OCI-M2 (cell line): ENCODE data around the gene HIKESHI.
"Not testable (repeated sequence)": the region's sequence is repeated elsewhere in the genome, so short reads cannot be mapped to it uniquely, and the experiment has no call there.

Experiments
- DNase-seq: peaks from one replicate; lab custom pipeline; 2025; ENCODE audit not compliant: unreplicated experiment; lab: John Stamatoyannopoulos, UW

HIKESHI gene

GRCh38 chr11:86302092-86302793 is at the start of gene HIKESHI:
HIKESHI (plus strand) TSS chr11:86302240; CDS start chr11:86302449, 209 bp downstream.
- peak; percentile 64 for DNase-seq

- no peak for DNase-seq
Measured at GRCh38 chr11:86255896-86256295, 46.1 kb upstream of the HIKESHI start.

DNA sequence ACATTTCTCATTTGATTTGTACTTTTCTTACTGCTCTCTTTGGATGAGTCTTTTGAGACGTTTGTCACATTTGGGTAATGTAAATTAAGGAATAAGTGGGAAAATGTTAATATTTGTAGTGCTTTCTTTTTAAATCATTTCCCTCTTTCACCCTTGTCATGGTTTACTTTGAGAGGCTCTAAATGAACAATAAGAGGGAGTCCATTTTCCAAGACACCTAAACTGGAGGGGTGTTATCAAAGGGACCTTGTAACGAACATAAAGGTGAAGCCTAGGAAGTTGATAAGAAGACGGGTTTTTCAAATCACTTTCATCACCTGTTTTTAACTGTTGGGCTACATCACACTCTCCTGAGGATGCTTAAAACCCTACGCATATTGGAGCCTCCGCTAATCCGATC is 45.4 kb upstream of the HIKESHI start:
- no peak for DNase-seq

DNA sequence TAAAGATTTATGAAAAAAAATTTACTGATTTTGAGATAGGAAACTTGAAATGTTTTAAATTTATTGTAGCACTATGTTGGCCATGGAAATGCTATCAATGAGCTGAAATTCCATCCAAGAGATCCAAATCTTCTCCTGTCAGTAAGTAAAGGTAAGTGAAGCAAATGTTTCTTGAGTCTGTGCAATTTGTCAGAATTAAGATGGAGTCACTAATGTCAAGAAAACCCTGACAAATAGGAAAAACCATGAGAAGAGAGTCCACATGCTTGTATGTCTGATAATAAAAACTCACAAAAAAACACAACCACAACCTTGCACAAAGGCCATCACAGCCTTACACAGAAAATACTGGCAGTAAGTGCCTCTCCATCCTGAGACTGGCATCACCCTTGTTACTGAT is 44.6 kb upstream of the HIKESHI start:
- no peak for DNase-seq

DNA sequence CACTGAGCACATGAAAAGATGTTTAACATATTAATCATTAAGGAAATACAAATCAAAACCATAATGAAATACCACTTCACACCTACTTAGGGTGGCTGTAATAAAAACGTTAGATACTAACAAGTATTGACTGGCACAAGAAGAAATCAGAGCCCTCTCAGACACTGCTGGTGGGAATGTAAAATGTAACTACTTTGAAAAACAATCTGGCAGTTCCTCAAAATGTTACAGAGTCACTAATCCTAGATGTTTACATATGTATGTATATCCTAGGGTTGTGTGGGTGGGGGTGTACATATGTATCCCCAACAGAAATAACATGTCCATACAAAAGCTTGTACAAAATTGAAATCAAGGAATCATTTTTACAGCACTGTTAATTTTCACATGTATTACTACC is 42.3 kb upstream of the HIKESHI start:
- no peak for DNase-seq

GRCh38 chr11:86261328-86261727 is 40.7 kb upstream of the HIKESHI start:
- DNase-seq: no peak

- no peak for DNase-seq
Measured at GRCh38 chr11:86262387-86262786, 39.7 kb upstream of the HIKESHI start.

- DNase-seq: no peak
Measured at GRCh38 chr11:86264649-86265048, 37.4 kb upstream of the HIKESHI start.

DNA sequence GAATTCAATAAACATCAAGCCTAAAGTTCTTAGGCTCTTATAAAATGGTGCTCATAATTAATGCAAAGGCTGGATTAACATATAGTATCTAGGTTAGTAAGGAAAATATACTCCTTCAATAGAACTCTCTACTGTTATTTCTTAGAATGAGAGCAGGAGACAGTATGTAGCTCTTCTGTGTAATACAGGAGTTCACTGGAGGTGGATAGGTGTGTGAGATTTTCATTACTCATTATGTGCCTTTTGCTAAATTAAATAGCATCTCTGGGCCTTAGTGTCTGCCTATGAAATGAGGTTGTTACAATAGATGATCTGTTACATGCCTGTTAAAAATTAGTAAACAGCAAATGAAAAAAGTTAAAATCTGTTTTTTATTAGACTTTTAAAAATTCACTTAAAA is 36.8 kb upstream of the HIKESHI start:
- no peak for DNase-seq

GRCh38 chr11:86269645-86270044 is 32.4 kb upstream of the HIKESHI start:
- DNase-seq: no peak

GRCh38 chr11:86274503-86274902 is 27.5 kb upstream of the HIKESHI start:
- DNase-seq: no peak

DNA sequence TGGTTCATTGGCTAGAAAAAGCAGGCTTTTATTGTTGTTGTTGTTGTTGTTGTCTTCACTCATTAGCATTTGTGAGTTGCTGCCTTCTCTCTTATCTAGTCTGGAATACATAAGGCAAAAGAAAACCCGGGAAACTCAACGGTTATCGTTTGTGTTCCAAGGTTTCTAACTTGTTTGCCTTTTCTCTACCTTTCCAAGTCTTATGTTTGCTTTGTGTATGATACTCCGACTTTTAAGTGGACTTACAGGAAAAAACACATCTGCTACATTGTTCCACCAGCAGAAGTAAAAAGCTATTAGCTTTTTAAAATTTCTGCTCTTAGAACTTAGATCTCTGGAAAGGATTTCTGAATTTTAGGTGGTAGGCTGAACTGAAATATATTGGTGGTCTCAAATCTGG is 27.0 kb upstream of the HIKESHI start:
- no peak for DNase-seq

- DNase-seq: no peak
Measured at GRCh38 chr11:86275493-86276370, 26.3 kb upstream of the HIKESHI start.

DNA sequence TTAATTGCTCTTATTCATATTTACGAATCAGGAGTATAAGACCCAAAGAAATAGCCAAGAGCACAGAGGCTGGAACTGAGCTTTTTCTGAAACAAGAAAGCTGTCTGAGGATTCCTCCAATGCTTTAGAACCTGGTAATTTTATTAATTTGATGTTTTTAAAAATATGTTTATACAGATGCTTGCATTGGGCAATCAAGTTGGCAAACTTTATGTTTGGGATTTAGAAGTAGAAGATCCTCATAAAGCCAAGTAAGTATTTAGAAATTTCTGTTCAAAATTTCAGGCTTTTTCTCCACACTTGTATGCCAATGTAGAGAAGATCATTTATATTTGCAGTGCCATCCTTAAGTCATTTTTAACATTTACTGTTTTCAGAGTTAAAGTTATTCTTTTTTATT is 24.3 kb upstream of the HIKESHI start:
- no peak for DNase-seq

DNA sequence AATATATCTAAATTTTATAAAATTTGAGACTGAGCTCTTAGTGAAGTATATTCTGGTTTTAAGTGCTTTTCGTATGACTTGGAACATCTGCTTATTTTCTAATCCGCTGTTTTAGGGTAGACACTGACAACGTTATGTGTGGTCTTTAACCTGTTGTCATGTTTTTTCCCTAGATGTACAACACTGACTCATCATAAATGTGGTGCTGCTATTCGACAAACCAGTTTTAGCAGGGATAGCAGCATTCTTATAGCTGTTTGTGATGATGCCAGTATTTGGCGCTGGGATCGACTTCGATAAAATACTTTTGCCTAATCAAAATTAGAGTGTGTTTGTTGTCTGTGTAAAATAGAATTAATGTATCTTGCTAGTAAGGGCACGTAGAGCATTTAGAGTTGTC is 23.8 kb upstream of the HIKESHI start:
- no peak for DNase-seq

- no peak for DNase-seq
Measured at GRCh38 chr11:86279747-86280146, 22.3 kb upstream of the HIKESHI start.

DNA sequence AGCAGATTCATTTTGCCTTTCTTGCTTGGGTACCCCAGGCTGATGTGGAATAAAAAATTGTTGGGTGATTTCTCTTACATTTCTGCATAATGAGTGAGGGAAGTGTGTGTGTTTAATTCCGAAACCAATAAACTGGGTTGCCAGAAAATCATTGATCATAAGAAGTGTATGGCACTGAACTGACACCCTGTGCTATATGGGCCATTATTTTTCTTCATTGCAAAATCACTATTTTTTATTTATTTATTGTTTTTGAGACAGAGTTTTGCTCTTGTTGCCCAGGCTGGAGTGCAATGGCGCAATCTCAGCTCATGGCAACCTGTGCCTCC is 14.6 kb upstream of the HIKESHI start:
- DNase-seq: no peak

DNA sequence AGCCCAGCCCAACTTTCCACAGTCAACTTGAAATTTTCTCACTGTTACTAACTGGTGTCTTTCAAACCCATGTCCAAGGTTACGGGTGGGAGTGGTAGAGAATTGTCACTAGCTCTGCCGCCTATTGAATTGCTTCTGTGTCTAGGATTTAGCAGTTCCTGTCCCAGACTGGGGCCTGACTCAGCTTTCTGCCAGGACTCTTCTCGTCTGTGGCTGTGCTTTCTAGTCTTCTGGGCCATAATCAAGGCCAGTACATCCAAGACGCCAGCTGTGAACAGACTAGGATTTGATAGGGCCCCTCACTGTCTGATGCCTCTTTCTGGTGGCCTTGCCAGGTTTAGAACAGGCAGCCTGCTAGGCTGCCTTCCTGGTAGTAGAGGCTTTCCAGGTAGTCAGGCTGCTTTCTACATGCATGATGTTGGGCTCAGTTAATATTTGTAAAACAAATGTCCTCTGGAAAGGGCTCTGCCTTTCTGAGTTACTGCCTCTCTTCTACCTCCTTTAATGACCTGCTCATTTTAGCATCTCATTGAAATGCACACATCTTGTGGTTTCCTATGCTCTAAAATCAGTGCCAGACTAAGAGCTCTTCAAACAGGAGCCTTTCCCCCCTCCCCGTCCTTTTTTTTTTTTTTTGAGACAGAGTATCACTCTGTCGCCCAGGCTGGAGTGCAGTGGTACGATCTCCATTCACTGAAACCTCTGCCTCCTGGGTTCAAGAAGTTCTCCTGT is 13.1 kb upstream of the HIKESHI start:
- no peak for DNase-seq

DNA sequence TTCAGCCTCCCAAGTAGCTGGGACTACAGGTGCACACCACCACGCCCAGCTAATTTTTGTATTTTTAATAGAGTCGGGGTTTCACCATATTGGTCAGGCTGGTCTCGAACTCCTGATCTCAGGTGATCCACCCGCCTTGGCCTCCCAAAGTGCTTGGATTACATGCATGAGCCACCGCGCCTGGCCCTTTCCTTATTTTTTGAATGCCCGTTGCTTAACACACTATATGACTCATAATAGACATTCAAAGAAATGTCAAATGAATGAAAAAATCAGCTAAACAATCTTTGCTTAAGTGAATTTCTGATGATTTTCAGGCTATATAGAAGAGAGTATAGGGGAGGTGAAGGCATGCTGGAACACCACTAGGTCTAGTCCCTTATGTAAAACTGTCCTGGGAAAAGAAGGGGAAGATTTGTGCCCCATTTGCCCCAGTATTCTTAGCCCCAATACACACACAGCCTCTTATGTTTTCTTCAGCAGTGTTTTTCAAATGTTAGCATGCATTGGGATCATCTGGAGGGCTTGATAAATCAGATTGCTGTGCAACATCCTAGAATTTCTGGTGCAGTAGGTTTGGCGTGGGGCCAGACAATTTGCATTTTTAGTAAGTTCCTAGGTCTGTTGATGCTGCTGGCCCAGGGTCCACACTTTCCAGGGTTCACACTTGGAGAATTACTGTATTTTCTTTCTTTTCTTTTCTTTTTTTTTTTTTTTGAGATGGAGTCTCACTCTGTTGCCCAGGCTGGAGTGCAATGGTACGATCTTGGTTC is 12.3 kb upstream of the HIKESHI start:
- DNase-seq: not testable (repeated sequence)

DNA sequence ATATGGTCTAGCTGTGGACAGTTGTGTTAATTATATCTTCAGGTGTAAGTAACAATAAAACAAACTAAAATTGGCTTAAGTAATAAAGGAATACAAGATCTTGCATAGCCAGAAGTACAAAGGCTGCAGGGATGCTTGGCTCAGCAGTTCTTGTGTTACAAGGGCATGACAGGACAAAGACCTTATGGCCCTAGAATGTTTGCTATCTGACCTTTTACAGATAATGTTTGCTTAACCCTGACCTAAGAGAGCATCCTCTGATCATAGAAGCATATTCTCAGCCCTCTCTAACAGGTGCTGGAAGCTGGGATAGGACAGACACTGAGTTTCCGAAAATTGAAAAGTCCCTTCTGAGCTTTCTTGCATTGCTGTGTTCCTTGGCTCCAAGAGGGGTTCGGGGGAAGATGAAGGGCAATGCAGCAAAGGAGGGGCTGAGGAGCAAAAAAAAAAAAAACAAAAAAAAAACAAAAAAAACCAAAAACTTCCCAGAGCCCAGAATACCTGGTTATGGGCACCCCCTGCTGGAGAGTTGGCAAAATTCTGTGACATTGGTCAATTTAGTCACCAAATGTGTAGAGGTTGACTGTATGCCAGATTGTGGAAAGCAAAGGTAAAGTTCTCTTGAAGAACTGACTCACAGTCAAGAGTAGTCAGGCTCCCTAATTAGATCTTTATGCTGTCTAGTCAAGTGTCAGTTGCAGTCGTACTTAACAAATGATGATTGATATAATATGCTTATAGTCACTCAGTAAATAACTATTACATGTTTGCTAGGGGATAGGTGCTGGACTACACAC is 10.4 kb upstream of the HIKESHI start:
- DNase-seq: peak; percentile 14
